Right lobe of liver (tissue), 4 donors: ENCODE measurements around the gene DSCAML1.

ENCODE experiments used
- POLR2A ChIP-seq: fragments of 450-650 bp; IDR thresholded peaks from one replicate; pipeline ENCODE4 v1.6.1; 2017; ENCODE audit warnings: antibody characterized with exemption, mild to moderate bottlenecking
- TF ChIP-seq, protein P1 (sequence below), 4 donors: fragments of 200-600 bp in 3 of 4; fragments of 450-650 bp in 1 of 4; IDR thresholded peaks; one replicate each; pipeline versions ENCODE4 v1.5.1 to v1.8.0; 2016 to 2022; ENCODE audit warnings: antibody characterized with exemption in 4 of 4, mild to moderate bottlenecking in 2 of 4
- donor health status: DM: no; HTN: no; CAD: no.
- donor health status: DM: no; HTN: no; CAD: no.
- donor health status: DM: no; HTN: yes; CAD: no.

DNA sequence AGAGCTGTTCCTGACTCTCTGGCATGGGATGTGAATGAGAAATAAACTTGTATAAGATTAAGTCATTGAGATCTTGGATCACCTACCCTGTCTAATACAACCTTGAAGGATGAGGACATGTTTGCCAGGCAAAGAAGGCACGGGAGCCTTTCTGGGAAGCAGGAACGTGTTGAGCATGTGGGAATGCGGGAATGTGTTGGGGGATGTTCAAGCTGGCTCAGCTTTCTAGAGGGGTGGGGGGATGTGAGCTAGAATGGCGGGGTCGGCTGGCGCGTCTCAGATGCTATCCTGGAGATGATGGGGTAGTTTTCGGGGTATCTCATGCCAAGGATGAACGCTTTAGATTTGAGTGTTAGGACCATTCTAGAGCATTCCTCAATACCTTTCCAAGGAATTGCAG lies 227.1 kb downstream of the DSCAML1 start:
- TF ChIP-seq POLR2A, result no peak
- TF ChIP-seq, protein P1, sequence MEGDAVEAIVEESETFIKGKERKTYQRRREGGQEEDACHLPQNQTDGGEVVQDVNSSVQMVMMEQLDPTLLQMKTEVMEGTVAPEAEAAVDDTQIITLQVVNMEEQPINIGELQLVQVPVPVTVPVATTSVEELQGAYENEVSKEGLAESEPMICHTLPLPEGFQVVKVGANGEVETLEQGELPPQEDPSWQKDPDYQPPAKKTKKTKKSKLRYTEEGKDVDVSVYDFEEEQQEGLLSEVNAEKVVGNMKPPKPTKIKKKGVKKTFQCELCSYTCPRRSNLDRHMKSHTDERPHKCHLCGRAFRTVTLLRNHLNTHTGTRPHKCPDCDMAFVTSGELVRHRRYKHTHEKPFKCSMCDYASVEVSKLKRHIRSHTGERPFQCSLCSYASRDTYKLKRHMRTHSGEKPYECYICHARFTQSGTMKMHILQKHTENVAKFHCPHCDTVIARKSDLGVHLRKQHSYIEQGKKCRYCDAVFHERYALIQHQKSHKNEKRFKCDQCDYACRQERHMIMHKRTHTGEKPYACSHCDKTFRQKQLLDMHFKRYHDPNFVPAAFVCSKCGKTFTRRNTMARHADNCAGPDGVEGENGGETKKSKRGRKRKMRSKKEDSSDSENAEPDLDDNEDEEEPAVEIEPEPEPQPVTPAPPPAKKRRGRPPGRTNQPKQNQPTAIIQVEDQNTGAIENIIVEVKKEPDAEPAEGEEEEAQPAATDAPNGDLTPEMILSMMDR (IDR thresholded peaks at IDR 0.05), result no peak
